NT2/D1 (cell line): ENCODE results near the gene SIRPB1.
"Not testable (repeated sequence)": the region's sequence is repeated elsewhere in the genome, so short reads cannot be mapped to it uniquely, and the experiment has no call there.

Experiments used
- YY1 ChIP-seq: IDR thresholded peaks from 2 replicates; pipeline ENCODE4 v1.6.1; 2011; ENCODE audit not compliant: insufficient read length, insufficient read depth
- ZNF274 ChIP-seq: IDR thresholded peaks from 2 replicates; pipeline ENCODE4 v1.6.1; 2011; ENCODE audit warnings: mild to moderate bottlenecking, low read depth, low read length

DNA sequence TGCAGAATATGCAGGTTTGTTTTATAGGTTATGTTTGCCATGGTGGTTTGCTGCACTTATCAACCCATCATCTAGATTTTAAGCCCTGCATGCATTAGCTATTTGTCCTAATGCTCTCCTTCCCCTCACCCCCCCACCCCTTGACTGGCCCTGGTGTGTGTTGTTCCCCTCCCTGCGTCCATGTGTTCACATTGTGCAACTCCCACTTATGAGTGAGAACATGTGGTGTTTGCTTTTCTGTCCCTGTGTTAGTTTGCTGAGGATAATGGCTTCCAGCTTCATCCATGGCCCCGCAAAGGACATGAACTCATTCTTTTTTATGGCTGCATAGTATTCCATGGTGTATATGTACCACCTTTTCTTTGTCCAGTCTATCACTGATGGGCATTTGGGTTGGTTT is 18.8 kb upstream of the SIRPB1 start:
- not testable (repeated sequence) for TF ChIP-seq ZNF274, YY1
